Type B pancreatic cell (in vitro differentiated cells): ENCODE data around the gene PNKP. TPM values are rescaled to one million over a fixed set of nuclear protein-coding genes. Genes with fewer than 3 reads are reported as not detected.

Experiments
- DNase-seq: peaks from one replicate; pipeline ENCODE4 v3.0.0; 2021; ENCODE audit warnings: mixed read lengths; ENCODE audit not compliant: unreplicated experiment; ENCODE audit errors: extremely low spot score
- H3K27ac Mint-ChIP-seq: 2 replicates; pipeline ENCODE4 v1.8.0; 2021; ENCODE audit warnings: mild to moderate bottlenecking, mixed read lengths
- H3K27me3 Mint-ChIP-seq: 2 replicates; pipeline ENCODE4 v1.8.0; 2021; ENCODE audit warnings: mixed read lengths
- H3K36me3 Mint-ChIP-seq: 2 replicates; pipeline ENCODE4 v1.8.0; 2021; ENCODE audit warnings: mixed read lengths
- H3K4me1 Mint-ChIP-seq: one replicate; pipeline ENCODE4 v1.8.0; 2021; ENCODE audit warnings: mixed read lengths; ENCODE audit not compliant: unreplicated experiment
- H3K4me3 Mint-ChIP-seq: 2 replicates; pipeline ENCODE4 v1.8.0; 2021; ENCODE audit warnings: mild to moderate bottlenecking, mixed read lengths
- H3K9me3 Mint-ChIP-seq: 2 replicates; pipeline ENCODE4 v1.8.0; 2021; ENCODE audit warnings: mixed read lengths
- total RNA-seq: library from RNA; stranded (reverse); gene quantifications from 2 replicates; pipeline ENCODE4 v1.2.1, GENCODE V29; 2021; ENCODE audit warnings: low replicate concordance
- TF ChIP-seq, protein P1 (sequence below): fragments of 200-600 bp; sonication (generic); conservative IDR thresholded peaks from 2 replicates; pipeline ENCODE4 v1.5.0; 2021; ENCODE audit warnings: antibody characterized with exemption, mild to moderate bottlenecking

PNKP gene
- total RNA-seq, 1 donor from 2014 or later = 125 TPM

- Mint-ChIP-seq H3K4me1 (peaks cover 4% of the 10 kb centered on the region), H3K27me3 (no peaks in the 10 kb centered on the region), H3K4me3 (no peak overlapping the region), H3K9me3 (no peaks in the 10 kb centered on the region), H3K36me3 (peaks cover 27% of the 10 kb centered on the region), H3K27ac (no peak overlapping the region)
- TF ChIP-seq, protein P1, sequence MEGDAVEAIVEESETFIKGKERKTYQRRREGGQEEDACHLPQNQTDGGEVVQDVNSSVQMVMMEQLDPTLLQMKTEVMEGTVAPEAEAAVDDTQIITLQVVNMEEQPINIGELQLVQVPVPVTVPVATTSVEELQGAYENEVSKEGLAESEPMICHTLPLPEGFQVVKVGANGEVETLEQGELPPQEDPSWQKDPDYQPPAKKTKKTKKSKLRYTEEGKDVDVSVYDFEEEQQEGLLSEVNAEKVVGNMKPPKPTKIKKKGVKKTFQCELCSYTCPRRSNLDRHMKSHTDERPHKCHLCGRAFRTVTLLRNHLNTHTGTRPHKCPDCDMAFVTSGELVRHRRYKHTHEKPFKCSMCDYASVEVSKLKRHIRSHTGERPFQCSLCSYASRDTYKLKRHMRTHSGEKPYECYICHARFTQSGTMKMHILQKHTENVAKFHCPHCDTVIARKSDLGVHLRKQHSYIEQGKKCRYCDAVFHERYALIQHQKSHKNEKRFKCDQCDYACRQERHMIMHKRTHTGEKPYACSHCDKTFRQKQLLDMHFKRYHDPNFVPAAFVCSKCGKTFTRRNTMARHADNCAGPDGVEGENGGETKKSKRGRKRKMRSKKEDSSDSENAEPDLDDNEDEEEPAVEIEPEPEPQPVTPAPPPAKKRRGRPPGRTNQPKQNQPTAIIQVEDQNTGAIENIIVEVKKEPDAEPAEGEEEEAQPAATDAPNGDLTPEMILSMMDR = no peak
- DNase-seq = no peak
Observed at GRCh38 chr19:49882643-49883042, 15.3 kb upstream of the PNKP start.

- no peak overlapping the region for H3K4me3 Mint-ChIP-seq
- no peaks in the 10 kb centered on the region for H3K27me3 Mint-ChIP-seq
- H3K9me3 Mint-ChIP-seq = no peaks in the 10 kb centered on the region
- peaks cover 27% of the 10 kb centered on the region for H3K36me3 Mint-ChIP-seq
- TF ChIP-seq, protein P1 = no peak
- no peak for DNase-seq
- H3K4me1 Mint-ChIP-seq = peaks cover 4% of the 10 kb centered on the region
- no peak overlapping the region for H3K27ac Mint-ChIP-seq
Observed at GRCh38 chr19:49881672-49882394, 14.5 kb upstream of the PNKP start.

- Mint-ChIP-seq H3K27ac (no peak overlapping the region), H3K4me3 (no peak overlapping the region), H3K27me3 (no peaks in the 10 kb centered on the region), H3K4me1 (peaks cover 4% of the 10 kb centered on the region), H3K9me3 (no peaks in the 10 kb centered on the region), H3K36me3 (peaks cover 24% of the 10 kb centered on the region)
- TF ChIP-seq, protein P1 = no peak
- no peak for DNase-seq
Observed at GRCh38 chr19:49881186-49881585, 13.8 kb upstream of the PNKP start.

GRCh38 chr19:49880162-49880869 lies 12.9 kb upstream of the PNKP start:
- Mint-ChIP-seq H3K4me3 (no peak overlapping the region), H3K36me3 (peaks cover 23% of the 10 kb centered on the region), H3K27me3 (no peaks in the 10 kb centered on the region), H3K9me3 (no peaks in the 10 kb centered on the region), H3K4me1 (peaks cover 4% of the 10 kb centered on the region), H3K27ac (no peak overlapping the region)
- TF ChIP-seq, protein P1 = no peak
- no peak for DNase-seq

DNA sequence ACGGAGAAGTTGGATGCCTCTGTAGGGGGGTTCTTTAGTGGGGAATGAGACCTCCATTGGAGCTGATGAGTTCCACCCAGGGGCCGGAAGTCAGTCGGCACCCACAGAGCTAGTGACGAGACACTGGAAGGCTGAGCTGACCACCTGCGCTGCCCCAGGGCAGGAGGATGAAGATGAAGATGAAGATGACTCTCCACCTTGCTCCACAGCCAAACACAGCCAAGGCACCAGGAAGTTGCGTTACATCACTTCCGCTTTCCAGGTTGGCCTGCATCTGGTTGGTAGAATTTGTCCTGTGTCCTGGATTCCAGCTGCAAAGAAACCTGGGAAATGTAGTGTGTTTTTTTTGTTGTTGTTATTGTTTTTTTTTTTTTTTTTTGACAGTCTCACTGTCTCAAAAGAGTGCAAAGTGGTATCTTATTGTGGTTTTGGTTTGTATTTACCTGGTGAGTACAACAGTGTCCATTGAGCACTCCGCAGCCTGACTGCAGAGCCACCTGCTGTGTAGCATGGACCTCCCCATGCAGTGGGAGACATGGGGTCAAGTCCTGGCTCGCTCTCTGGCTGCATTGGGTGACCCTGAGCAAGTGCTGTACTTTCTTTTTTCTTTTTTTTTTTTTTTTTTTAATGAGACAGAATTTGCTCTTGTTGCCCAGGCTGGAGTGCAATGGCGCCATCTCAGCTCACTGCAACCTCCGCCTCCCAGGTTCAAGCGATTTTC lies 12.0 kb upstream of the PNKP start:
- peaks cover 17% of the 10 kb centered on the region for H3K36me3 Mint-ChIP-seq
- H3K27ac Mint-ChIP-seq = no peak overlapping the region
- H3K4me3 Mint-ChIP-seq = no peak overlapping the region

More for the DNA sequence above, 12.0 kb upstream of the PNKP start:
- Mint-ChIP-seq H3K9me3 (no peaks in the 10 kb centered on the region), H3K27me3 (no peaks in the 10 kb centered on the region), H3K4me1 (peaks cover 4% of the 10 kb centered on the region)
- no peak for DNase-seq
- TF ChIP-seq, protein P1 = no peak
